ENCODE measurements around the gene STPG2. TPM values are rescaled to one million over a fixed set of nuclear protein-coding genes. Genes with fewer than 3 reads are reported as not detected.

STPG2 gene
- total RNA-seq, 1 donor from 2014 or later: not detected

DNA sequence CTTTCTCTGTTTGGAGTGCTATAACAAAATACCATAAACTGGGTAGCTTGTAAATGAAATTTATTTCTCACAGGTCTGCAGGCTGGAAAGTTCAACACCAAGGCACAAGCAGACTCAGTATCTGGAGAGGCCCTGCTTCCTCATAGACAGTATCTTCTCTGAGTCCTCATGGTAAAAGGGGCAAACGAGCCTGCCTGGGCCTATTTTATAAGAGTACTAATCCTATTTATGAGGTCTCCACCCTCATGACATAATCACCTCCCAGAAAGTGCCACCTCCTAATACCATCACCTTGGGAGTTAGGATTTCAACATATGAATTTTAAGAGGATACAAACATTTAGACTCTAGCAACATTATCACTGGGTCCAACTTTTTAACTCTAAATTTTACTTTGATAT is 200.3 kb downstream of the STPG2 start:
- no peaks in the 10 kb centered on the region for H3K36me3 ChIP-seq (ENCODE audit: control insufficient read depth, insufficient read depth, low read length)
- no peak for TF ChIP-seq CTCF (IDR thresholded peaks at IDR 0.05; ENCODE audit: insufficient read depth, low read length, severe bottlenecking)
- no peak overlapping the region for H3K4me3 ChIP-seq (ENCODE audit: low read depth, low read length)
- no peaks in the 10 kb centered on the region for H3K27me3 ChIP-seq (ENCODE audit: control insufficient read depth, insufficient read depth, low read length)
- FAIRE-seq (no peak), DNase-seq (ENCODE audit: low read depth) (peak; percentile 36)

DNA sequence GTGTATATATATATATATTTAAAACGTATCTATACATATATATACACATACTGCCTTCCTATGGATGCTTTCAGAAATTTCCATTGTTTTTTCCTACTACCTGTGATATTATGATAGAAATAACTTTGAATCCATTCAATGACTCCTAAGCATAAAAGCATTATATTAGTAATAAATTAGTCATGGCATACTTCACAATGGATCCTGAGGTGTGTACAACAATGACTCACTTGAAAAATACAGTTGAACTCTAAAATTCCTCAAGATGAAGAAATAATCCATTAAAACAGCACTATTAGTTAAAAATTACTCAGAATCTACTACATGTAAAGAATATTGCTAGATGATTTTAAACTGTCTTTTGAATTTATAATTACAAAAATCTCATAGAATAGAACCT is 201.1 kb downstream of the STPG2 start:
- H3K27me3 ChIP-seq (ENCODE audit: control insufficient read depth, insufficient read depth, low read length): no peaks in the 10 kb centered on the region
- peak; percentile 90 for DNase-seq (ENCODE audit: low read depth)
- TF ChIP-seq CTCF (IDR thresholded peaks at IDR 0.05; ENCODE audit: insufficient read depth, low read length, severe bottlenecking): no peak
- no peak overlapping the region for H3K4me3 ChIP-seq (ENCODE audit: low read depth, low read length)
- no peaks in the 10 kb centered on the region for H3K36me3 ChIP-seq (ENCODE audit: control insufficient read depth, insufficient read depth, low read length)
- FAIRE-seq: no peak

DNA sequence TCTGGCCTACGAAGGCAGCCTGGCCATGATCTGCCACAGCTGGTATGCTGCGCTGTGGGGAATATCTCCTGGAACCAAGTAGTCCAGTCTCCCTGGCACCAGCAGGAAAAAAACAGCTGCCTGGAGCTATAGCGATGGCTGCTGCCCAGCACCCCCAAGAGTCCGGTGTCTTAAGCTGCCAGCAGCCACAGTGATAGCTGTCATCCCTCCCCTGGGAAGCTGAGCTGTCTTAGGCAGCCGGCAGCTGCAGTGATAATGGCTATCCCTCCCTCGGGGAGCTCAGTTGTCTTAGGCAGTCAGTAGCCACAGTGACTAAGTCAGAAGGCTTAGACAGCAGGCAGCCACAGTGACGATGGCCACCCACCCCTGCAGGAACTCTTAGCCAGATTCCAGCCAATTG is 205.1 kb downstream of the STPG2 start:
- H3K27me3 ChIP-seq (ENCODE audit: control insufficient read depth, insufficient read depth, low read length): no peaks in the 10 kb centered on the region
- FAIRE-seq: no peak
- no peaks in the 10 kb centered on the region for H3K36me3 ChIP-seq (ENCODE audit: control insufficient read depth, insufficient read depth, low read length)
- no peak for TF ChIP-seq CTCF (IDR thresholded peaks at IDR 0.05; ENCODE audit: insufficient read depth, low read length, severe bottlenecking)
- no peak for DNase-seq (ENCODE audit: low read depth)
- H3K4me3 ChIP-seq (ENCODE audit: low read depth, low read length): no peak overlapping the region

DNA sequence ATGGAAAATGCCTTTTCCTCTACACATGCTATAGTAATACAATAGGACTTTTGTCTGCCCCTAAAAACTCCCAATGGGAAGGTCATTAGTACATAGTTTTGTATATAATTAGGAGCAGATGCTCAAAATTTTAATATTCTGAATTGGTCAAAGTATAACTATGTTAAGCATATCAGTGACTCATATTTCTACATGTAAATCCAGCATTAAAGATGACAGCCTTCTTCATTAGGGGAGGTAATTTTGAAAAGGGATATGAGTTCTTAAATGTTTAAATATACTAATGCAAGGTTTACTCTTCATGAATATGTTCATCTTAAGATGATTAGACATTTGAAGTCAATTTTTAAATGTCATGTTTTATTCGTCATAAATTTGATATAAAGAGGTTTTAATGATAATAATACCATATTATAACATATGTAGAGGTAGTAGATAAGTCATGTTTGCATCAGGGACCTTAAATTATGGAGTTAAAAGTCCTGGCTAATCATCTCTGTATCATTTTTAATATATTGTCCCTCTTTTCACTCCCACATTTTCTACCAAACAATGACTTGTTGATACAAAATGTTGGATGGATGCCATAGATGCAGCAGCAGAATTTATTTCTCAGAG is 218.8 kb downstream of the STPG2 start:
- H3K27me3 ChIP-seq (ENCODE audit: control insufficient read depth, insufficient read depth, low read length): no peaks in the 10 kb centered on the region
- no peak overlapping the region for H3K4me3 ChIP-seq (ENCODE audit: low read depth, low read length)
- no peaks in the 10 kb centered on the region for H3K36me3 ChIP-seq (ENCODE audit: control insufficient read depth, insufficient read depth, low read length)
- no peak for TF ChIP-seq CTCF (IDR thresholded peaks at IDR 0.05; ENCODE audit: insufficient read depth, low read length, severe bottlenecking)
- DNase-seq (ENCODE audit: low read depth): no peak
- no peak for FAIRE-seq

DNA sequence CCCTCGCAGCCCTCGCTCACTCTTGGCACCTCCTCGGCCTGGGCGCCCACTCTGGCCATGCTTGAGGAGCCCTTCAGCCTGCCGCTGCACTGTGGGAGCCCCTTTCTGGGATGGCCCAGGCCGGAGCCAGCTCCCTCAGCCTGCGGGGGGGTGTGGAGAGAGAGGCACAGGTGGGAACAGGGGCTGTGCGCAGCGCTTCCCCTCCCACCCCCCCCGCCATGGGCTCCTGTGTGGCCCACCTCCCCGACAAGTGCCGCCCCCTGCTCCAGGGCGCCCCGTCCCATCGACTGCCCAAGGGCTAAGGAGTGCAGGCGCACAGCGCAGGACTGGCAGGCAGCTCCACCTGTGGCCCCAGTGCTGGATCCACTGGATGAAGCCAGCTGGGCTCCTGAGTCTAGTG is 220.2 kb downstream of the STPG2 start:
- TF ChIP-seq CTCF (IDR thresholded peaks at IDR 0.05; ENCODE audit: insufficient read depth, low read length, severe bottlenecking): no peak
- DNase-seq (ENCODE audit: low read depth) (no peak), FAIRE-seq (no peak)
- Histone ChIP-seq H3K27me3 (ENCODE audit: control insufficient read depth, insufficient read depth, low read length) (no peaks in the 10 kb centered on the region), H3K4me3 (ENCODE audit: low read depth, low read length) (no peak overlapping the region), H3K36me3 (ENCODE audit: control insufficient read depth, insufficient read depth, low read length) (no peaks in the 10 kb centered on the region)

GRCh38 chr4:97917115-97917514 is 226.2 kb downstream of the STPG2 start:
- FAIRE-seq (no peak), DNase-seq (ENCODE audit: low read depth) (no peak)
- H3K36me3 ChIP-seq (ENCODE audit: control insufficient read depth, insufficient read depth, low read length): no peaks in the 10 kb centered on the region
- no peak overlapping the region for H3K4me3 ChIP-seq (ENCODE audit: low read depth, low read length)
- TF ChIP-seq CTCF (IDR thresholded peaks at IDR 0.05; ENCODE audit: insufficient read depth, low read length, severe bottlenecking): no peak
- no peaks in the 10 kb centered on the region for H3K27me3 ChIP-seq (ENCODE audit: control insufficient read depth, insufficient read depth, low read length)
